NCI-H460 (cell line): Measurements from ENCODE around the gene GMPR2. TPM values are rescaled to one million over a fixed set of nuclear protein-coding genes. Genes with fewer than 3 reads are reported as not detected.
A peak's percentile ranks its signal among the peaks of the same experiment; 100 is the strongest.

Experiments used
- DNase-seq: peaks from one replicate; pipeline ENCODE4 v3.0.0-alpha.2; 2016; ENCODE audit warnings: low read depth; ENCODE audit errors: extremely low read depth
- total RNA-seq: library from RNA; depleted of rRNA; stranded (reverse); fragments of >200 nt; shearing (Covaris generic); gene quantifications from 2 replicates; pipeline ENCODE4 v1.2.3, GENCODE V29; 2014

The GMPR2 gene
- total RNA-seq, 1 experiment from 2014 or later = 89.5 TPM

DNA sequence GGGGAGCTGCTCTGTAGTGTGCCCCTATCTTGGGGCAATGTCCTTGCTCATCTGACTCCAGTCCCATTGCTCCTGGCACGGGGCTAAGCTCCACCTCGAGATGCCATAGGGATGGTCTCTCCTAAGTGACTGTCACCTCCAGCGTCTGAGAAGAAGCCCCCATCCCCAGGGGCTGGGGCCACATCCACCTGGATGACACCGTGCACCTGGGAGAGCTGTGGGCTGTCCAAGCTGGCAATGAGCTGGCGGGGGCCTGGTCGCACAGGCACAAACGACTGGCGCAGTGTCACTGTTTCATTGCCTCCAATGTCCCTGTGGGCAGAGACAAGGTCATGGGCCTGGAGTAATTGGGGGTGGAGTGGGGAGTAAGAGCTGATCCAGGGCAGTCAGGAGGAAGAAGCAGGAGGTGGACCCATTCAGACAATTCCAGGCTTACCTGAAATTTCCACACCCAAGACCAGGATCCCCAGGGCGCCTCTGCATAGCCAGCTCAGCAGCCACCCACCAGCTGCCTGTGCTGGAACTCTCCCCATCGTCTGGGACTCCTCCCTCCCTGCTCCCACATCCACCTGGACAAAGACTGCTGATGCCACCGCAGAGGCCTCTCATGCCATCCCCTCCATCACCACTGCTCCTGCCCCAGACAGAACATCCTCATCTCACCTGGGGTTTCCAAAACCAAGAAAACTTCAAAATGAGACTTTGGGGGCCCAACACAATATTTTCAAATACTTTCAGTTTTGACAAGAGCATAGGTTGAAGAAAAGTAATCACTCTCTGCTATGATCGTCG is 16.7 kb downstream of the GMPR2 start:
- DNase-seq = no peak

DNA sequence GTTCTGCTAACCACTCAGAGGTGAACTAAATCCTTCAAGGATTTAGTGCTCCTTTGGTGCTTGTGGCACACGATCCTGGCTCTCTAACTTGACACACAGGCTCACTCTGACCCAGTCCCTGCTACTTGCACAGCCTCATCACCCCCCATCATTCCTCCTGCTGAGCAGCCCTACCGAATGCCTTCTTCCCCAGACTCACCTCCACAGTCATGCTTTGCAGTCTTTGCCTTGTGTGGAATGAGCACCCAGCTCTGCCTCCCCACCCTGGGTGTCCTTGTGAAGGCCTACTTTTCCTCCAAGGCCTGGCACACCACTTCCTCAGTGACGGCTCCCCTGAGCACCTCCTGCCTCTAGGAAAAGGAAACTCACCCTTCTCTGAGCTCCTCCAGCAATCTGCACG is 17.6 kb downstream of the GMPR2 start:
- DNase-seq = no peak

DNA sequence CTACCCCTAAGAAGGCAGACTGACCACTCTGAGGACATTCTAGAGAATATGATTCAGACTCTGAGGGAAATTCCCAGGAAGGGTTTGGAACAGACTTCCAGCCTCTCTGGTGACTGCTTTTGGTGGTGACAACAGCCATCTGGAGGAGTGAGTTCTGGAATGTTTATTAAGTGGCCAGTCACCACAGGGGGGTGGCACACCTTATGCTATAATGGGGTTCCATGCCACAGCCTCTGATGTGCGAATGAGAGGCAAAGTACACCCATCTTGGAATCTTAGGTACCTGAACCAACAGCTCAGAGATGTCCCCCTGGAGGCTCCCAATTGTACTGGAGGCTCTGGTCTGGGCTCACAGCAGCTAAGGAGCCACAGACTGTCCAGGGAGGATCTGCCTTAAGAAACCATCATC is 19.2 kb downstream of the GMPR2 start:
- no peak for DNase-seq

DNA sequence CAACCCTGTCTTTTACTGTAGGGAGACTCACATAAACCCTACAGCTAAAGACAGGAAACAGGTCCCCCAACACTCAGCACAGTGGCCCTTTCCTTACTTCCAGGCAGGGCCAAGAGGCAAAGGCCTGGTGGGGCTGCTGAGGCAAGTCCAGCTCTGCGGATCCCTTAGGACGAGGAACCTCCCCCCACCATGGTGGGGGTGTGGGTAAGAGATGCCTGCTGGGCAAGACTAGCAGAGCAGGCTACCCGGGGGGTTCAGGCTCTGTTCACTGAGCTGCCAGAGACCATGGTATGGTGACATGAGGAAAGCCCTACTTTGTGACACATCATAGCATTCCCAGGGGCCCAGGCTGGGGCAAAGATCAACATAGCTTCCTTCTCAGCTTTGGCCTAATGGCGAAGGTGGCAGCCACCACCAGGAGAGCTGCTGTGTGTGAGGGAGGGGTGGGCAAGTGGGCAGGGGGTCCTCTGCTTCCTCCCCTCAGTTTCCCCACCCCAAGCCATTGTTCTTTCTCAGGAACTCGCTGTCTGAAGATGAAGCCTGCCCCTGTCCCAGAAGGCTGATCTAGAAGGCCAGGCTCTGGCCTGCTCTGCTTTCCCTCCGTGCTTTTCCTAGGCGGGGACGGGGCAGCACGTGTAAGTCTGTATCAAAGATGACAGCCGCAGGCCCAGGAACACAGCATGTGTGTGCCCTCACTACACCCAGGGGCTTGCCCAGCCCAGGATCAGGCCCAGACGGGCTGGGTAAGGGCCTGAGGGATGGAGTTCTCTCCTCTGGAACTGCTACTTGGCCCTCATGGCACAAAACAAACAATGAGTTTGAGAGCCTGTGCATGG is 19.8 kb downstream of the GMPR2 start:
- DNase-seq = no peak

DNA sequence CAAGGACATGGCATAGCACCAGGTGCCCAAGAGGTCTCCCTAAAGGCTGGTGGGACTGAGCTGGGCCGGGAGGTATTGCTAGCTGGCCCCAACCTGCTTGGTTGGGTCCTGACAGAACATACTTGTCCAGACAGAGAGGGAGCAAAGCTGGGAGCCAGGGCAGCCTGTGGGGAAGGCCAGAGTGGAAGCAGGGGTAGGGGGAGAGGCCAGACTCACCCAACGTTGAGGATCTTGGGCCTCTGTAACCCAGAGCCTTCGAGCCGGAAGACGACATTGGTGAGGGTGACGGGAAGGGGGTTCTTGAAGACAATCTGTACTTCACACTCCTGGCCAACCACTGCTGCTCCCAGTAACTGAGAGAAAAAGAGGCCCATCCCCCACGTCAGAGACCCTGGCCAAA is 21.2 kb downstream of the GMPR2 start:
- DNase-seq = no peak

DNA sequence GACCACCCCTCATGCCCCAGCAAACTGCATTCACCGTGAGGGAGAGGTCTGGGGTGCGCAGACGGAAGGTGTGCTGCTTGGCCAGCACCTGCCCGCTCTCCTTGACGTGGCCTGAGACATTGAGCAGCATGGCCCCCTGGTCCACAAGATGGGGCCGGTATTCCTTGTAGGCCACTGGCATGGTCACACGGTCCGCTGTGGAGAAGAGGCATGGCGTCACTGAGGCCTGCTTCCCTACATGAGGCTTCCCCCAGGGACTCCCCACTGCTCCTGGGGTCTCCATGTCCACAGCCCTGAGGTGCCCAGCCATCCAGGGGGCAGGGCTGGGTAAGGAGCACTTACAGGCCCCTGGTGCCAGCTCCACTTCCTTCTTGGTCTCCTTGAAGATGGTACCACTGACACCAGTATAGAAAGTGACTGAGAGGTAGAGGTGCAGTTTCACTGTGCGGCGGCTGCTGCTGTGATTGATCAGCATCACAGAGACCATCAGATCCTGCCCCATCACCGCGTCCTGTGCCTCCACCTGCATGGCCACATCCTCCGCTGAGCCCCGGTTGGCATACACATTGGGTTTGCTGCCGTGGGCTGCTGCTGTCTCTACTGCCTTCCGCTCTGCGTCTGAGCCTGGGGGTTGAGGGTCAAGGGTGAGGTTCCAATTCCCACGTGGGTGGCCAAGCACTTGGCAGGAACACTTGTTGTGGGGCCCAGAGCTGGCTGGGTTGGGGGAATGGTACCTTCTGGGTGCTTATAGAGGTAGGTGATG is 22.1 kb downstream of the GMPR2 start:
- DNase-seq = no peak

DNA sequence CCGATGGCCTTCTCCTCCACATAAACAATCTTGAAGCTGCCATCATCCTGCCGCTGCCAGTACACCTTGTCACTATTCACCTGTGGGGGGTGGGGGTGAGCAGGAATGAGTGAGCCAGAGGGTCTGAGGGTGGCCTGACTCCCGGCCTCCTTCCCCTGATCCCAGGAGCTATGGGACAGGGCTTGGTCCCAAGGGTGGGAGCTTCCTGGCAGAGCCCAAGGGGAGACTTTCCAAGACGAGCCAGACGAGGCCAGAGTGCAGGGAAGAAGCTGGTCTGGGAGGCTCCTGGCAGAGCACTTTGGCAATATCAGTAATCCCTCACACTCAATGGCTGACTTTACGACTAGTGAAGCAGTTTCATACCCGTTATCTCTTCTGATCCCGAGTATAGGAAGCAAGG is 22.7 kb downstream of the GMPR2 start:
- DNase-seq = no peak

DNA sequence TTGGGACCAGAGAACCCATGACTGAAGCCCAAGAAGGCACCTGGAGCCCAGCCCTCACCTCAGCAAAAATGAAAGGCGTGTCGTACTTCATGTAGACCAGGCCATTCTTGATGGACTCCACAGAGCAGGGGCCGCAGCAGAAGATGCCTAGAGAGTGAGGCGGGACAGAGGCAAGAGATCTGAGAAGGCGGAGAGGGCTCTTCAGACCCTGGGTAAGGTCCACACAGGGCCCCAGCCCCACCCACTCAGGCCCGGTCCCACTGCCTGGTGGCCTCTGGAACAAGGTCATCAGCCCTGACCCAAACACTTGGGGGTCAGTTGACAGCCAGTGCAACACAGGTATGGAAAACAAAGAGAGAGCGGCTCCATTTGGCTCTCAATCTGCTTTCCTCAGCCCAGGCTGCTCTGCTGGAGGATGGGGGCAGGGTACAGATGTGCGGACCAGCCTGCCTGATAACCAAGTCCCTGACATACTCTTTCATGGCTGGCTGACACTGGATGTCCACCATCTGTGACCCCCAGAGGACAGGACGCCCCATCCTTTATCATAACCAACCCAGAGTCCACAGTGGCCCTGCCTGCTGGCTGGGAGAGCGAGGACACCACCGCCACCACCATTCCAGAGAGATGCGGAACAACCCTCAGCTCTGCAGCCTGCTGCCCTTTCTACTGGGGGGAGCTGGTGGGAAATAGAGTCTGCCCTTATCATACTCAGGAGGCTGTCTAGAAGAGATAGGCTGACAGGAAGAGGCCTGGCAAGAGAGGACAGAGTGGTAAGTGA is 23.4 kb downstream of the GMPR2 start:
- no peak for DNase-seq

DNA sequence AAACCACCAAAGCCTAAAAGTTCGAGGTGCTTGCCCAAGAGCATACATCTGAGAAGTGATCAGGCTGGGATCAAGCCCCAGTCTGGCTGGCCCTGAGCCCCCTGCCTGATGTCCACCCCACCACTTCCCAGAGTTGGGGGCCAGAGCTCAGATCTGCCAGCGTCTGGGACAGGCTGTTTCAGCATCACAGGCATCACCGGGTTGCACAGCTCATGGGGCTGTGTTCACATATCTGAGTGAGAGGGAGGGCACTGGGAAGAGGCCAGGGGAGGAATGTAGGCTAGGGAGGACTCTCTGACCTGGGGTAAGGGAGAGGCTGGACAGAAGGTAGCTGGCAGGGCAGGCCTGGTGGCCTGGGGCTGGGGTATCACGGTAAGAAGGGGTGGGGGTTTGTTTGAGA is 24.2 kb downstream of the GMPR2 start:
- DNase-seq = no peak

DNA sequence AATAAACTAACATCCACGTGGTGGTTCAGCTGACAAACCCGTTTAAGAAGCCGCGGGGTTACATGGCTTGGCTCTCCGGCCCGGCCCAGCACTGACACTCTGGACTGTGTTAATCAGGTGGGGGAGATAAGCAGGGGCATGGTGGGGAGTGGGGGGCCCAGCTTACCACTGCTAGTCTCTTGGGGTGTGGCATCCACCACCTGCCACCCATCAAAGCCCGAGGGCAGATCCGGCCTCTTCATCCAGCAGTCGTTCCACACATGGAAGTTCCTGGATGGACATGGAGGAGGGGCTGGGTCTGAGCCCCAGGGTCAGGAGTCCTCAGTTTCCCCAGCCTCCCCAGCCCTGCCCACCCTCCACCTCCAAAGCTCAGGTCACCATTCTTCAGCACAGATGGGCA is 25.4 kb downstream of the GMPR2 start:
- DNase-seq = no peak

DNA sequence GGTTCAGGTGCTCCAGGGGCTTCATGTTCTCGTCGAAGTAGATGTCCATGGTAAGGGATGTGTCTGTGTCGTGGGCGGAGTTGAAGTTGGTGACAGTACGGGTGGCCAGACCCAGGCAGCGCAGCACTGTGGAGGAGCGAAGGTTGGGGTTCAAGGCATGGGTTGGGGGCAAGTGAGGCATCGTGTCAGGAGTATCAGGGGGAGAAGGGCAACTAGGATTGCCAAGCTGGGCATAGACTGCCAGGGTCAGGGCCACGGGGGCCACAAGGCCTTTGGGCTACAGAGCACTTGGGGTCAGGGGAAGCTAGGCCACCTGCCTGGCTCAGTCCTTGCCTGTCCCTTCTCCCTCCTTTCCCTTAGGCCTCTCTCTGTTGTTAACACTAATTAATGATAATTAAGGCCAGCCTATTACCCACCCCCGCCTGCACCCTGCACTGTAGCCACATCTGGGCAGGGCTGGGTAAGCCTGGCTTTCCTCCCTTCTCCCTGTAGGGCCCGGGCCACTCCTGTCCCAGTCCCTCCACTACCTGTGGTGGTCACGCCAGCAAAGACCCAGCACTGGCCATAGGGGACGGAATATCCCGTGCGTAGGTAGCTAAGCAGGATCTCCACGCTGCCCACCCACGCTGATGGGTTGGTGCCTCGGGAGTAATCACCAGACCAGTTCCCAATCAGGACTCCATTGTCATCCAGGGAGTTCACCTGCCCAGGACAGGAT is 26.0 kb downstream of the GMPR2 start:
- DNase-seq = no peak

DNA sequence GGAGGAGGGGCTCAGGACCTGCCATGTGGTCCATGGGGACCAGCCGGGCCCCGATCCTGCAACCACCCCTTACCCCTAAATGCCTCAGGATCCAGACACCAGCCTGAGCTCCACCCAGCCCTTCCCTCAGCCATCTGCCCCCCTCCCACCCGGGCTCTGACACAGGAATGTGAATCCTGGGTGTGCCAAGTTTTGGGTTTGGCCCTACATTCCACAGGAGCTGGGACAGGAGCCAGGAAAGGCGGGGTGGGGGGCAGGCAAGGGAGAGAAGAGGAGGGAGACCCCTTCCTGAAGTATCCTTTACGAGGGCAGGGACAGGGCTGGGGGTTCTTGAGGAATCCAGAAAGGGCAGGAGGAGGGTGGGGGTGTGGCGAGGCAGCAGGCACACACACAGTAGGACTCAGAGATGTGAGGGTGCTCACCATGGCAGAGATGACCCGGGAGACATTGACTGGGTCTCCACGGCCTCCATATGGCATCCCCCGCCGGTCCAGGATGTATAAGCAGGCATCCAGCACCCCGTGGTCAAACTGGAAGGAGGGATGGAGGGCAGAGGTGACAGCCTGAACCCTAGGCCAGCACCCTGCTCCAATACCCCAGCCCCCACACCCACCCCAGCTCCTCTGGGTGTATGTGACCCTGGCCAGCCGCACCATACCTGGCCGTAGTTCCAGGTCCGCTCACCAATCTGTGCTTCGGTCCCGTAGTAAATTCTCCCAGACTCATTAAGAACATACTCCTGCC is 26.7 kb downstream of the GMPR2 start:
- peak; percentile 56 for DNase-seq

DNA sequence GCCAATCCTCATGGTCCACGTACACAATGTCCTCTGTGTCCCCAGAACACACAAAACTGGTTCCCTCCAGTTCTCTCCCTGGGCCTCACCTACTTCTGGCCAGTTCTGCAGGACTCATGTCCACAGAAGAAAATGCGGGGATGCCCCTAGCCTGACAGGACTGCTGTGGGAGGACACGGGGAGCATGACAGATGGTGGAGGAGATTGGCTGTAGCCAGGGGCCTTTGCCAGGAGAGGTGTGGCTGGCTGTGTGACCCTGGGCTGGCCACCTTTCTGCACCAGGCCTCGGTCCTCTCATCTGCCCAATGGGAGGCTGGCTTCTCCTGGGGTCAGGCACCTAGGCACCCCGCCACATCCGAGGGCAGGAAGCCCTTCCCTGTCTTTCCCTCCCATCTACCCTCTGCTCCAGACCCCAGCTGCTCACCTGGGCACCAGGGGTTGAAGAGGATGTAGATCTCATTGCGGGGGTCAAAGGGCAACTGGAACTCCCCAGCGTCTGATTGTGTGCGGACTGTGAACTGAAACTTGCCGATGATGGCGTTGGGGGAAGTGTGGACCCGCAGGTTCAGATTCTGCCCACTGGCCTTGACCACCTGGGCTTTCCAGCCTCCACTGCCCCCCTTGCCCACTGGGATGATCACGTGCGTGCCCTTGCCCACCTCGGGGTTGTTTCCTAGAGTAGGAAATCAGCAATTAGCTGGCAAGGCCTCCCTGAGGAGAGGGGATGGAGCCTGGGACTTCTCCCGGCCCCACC is 27.5 kb downstream of the GMPR2 start:
- no peak for DNase-seq

DNA sequence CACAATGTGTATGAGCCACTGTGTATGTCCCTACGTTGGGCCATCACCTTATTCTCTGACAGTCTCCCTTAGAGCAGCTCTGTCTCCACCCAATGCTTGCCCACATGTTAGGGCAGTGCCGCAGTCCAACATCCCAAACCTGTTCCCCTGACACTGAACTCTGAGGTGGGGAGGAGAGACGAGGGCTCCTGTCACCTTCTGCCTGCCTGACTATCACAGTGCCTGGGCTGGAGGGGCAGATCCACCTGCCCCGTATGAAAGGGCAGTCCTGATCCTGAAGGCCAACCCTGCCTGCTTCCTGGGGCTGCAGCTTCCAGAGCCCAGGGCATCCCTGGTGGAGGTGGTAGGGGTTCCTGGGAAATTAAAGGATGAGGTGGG is 28.0 kb downstream of the GMPR2 start:
- DNase-seq = no peak

DNA sequence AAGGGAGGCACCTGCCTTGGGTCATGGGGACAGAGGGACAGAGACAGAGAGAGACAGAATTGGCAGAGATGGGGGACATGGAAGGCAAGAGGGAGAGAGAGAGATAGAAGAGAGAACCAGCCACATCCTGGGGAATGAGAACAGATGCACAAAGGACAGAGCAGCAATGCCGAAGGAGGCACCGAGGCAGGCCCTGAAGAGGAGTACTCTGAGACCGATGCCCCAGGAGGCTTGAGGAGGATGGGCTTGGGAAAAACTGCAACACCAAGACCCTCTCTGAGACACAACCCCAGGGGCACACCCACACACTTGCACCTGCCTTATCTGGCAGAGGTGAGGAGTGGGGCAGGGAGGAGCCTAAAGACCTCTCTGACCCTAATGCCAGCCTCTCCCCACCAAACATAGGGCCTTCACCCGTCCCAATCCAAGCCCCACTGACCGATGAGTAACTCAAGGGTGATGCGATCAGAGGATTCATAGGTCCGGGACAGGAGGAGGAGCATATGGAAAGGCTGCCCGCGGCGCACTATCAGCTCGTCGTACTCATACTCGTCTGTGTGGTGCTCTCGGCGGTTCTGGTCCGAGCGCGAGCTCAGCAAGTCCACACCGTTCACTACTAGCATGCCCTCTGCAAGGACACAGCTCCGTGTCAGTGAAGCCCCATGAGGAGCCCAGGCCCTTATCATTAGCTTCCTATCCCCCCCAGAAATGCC is 28.7 kb downstream of the GMPR2 start:
- DNase-seq = no peak

DNA sequence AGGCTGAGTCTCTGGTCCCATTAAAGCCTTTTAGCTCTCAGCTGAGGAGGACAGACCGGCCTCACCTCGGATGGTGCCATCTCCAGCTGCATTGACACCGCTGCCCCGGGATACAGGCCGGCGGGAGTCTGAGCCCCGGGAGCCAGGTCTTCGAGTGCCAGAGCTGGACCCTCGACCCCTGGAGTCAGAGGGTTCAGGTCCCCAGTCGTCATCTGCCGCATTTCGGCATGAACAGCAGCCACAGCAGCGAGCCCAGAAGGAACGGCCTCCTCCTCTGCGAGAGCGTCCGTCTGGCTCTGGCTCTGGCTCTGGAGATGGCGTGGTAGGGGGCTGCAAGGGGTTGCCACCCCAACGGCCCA is 29.2 kb downstream of the GMPR2 start:
- no peak for DNase-seq

DNA sequence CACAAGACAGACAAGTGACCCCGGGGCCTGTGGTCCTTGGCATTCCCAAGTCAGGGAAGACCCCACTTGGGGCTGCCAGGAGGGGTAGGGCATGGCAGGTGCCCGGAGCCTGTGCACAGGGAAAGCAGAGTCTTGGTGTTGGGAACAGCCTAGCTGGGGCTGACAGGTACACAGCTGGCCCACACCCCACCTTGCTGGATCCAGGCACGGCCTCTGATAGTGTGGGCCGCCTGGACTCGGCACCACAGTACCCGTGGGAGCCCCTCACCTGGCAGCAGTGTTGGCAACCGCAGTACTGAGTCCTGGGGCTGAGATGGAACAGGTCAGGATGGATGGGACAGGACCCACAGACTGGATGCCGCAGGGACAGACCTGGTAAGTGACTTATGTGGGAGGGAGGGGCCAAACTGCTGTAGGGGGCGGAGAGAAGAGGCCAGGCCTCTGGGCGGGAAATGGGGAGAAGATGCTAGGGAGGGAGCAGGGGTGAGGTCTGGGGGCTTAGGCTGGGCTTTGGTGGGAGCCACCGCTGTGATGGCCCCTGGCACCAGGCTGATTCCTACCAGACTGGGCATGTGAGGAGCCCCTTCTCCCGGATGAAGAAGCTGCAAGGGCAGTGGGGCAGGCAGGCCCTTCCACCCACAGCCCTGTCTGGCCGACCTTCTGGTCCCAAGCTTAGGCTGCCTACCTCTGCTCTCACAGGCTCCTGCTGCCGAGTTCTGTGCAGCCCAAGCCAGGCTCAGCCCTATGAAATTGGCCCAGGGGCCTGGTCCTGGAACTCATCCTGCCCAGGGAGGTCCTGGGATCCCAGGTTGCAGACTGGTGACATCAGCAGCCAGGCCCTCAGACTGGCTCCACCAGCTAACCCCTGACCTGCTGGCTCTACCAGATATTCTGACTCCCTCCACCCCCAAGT is 30.3 kb downstream of the GMPR2 start, which contains the start of gene TGM1:
TSS of gene TGM1 (minus strand) at position 357 of the 913 bp plus-strand sequence. CDS start 825 bp downstream, outside the sequence.
- DNase-seq = no peak
